Medulla oblongata (tissue), 1 donor: Measurements from ENCODE around the gene SDCCAG8.

ENCODE experiments used
- DNase-seq: peaks from one replicate; pipeline ENCODE4 v3.0.0-alpha.2; 2015; ENCODE audit errors: extremely low spot score

The SDCCAG8 gene

DNA sequence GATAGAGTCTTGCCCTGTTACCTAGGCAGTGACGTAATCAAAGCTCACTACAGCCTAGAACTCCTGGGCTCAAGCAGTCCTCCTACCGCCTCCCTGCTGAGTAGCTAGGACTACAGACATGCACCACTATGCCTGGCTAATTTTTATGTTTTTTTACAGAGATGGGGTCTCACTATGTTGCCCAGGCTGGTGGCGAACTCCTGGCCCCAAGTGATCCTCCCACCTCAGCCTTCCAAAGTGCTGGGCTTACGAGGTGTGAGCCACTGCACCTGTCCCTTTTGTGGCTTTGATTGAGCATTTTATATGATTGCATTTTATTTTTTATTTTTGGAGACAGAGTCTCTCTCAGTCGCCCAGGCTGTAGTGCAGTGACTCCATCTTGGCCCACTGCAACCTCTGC, 25.8 kb downstream of the SDCCAG8 start:
- DNase-seq, result no peak

DNA sequence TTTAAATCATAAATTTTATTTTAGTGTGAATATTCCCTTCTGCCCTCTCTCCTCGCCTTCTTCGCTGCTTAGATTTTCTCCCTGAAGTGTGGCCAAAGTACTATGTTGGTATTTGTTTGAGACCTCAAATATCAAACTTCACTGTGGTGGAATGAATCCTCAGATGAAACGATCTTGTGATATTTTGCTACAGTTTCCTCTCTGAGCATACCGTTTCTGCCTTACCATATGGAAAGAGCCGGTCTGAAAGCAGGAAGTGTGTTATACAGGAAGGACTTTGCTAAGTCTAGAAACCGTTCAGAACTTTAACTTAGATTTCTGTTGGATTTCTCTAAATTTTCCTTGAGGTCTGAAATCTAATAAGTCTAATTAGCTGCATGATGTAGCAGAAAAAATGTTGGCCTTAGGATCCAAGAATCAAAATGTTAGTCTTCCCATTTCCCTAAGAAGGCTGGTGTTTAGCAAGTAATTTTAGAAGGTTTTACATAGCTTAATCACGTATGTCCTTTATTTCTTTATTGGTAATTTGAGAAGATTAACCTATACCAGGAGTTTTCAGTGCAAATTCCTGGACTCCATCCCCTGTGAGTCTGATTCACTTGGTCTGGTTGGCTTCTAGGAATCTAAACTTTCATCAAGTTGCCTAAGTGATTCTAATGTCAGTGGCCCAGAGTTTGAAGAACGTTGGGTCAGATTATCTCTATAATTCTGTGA, 30.7 kb downstream of the SDCCAG8 start:
- peak; percentile 35 for DNase-seq

DNA sequence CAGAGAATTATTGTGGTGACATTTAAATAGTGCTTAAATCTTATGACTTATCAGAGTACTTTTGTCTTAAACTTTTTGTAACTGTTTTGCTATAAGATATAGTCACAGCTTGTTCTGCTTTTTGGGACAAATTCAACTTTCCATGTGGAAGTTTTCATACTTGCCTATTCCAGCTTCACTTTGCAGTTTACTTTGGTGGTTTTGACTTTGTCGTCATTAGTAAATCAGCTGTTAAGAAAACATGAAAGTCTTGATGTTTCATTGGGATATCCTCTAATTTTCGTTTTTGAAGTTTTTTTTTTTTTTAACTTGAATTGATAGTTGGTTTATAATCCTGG, 31.3 kb downstream of the SDCCAG8 start:
- no peak for DNase-seq

DNA sequence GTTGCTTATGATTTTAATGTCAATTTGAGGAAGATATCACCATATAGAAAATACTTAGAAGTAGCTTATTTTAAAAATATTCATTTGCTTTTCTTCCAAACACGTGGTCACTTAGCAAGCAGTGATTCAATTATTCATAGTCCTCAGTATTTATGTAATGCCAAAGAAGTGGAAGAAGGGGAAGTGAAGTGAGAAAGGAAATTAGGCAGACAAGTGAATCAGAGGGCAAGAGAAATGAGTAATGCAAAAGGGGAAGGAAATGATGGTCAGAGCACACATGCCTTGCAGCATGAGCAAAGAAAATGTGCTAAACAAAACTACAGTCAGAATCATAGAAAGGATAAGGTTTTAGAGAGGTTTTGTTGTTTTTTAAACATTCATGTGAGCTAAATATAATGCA, 31.8 kb downstream of the SDCCAG8 start:
- DNase-seq, result peak; percentile 79

DNA sequence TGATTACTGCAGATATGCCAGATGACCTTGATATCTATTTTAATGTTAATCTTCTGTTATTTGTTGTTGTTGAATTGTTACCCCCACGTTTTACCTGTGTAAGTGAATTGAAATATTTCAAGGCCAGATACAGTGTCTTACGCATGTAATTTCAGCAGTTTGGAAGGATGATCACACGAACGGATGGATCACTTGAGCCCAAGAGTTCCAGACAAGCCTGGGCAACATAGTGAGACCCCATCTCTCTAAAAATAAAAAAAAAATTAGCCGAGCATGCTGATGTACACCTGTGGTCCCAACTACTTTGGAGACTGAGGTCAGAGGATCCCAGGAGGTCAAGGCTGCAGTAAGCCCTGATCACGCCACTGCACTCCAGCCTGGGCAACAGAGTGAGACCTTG, 32.2 kb downstream of the SDCCAG8 start:
- DNase-seq, result no peak

DNA sequence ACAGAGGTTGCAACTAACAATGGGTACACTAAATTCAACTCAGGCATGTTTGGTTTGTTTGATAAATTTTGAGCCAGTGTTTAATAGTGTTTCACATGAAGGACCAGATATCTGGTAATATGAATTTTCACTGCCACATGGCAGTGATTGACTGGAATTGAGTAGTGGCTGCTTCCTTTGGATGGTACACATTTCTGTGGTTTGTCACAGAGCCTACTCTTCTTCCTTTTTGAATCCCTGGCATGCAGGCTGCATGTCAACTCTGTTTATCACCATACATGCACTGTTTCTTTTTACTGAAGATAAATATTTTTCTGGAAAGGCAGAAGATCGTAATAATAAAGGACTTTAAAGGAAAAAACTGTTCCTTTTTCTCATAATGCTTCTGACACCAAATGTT, 35.5 kb downstream of the SDCCAG8 start:
- no peak for DNase-seq

DNA sequence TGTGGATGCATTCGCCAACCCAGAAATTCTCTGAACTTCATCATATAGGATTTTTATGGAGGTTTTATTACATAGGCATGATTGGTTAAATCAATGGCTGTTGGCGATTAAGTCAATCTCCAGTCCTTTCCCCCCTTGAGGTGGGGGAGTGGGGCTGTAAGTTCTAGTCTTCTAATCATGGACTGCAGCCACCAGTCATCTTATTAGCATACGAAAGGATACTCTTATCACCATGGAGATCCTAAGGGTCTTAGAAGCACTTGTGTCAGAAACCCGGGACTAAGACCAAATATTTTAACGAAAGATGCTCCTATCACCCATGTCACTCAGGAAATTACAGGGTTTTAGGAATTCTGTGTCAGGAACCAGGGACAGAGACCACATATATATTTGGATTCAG, 36.3 kb downstream of the SDCCAG8 start:
- DNase-seq, result no peak

DNA sequence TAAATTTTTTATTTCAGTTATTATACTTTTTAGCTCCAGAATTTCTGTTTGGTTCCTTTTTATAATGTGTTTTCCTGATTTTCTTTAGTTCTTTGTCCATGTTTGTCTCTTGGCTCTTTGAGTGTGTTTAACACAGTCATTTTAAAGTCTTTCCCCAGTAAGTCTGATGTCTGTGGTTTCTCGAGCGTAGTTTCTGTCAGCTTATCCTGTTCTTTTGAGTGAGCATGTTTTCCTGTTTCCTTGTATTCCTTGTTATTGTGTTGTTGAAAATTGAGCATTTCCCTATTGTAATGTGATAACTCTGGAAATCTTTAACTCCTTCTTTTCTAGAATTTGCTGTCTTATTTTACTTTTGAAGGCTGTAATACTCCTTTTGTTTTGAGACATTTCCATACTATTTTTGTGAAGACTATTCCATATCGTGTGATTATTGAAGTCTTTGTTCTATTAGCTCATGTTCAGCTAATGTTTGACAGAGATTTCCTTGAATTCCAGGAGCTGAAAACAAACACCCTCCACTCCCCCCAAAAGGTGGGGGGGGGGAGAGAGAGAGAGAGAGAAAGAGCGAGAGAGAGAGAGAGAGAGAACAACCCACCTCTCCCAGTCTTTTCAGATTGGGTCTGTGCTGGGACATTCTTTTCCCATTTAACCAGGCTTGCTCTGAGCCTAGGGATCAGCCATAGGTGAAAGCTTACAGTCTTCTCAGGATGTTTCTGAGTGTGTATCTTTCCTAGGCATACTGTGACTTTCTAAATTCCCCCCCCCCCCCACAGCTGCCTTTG, 38.3 kb downstream of the SDCCAG8 start:
- DNase-seq, result no peak

DNA sequence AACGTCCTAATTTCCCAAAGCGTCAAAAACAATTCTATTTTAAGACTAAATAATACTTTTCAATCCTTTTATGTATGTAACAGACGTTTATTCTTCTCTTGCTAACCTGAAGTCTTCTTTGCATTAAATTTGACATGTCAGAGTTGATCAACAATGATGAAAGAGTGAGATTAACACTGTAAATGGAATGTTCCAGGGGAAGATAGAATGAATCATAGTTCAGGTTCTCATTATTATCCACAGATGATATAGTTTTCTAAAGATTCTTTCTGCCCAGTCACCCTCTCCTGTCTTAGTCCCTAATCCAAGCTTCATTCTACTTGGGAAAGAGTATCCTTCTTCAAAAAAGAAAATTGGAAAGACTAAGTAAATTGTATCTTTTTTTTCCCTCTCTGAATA, 38.9 kb downstream of the SDCCAG8 start:
- DNase-seq, result no peak

DNA sequence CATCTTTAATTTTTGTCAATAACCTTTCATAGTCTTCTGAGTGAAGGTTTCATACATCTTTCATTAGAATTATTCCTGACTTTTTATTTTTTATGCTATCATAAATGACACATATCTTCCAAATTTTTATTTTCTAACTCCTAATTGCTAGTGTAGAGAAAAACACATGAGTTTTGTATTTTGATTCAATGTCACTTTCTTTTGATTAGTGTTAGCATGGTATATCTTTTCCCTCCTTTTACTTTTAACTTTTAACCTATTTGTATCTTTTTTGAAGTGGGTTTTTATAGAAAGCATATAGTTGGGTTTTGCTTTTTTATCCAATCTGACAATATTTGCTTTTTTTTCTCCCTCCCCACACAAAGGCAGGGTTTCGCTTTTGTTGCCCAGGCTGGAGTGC, 43.2 kb downstream of the SDCCAG8 start:
- DNase-seq, result no peak

DNA sequence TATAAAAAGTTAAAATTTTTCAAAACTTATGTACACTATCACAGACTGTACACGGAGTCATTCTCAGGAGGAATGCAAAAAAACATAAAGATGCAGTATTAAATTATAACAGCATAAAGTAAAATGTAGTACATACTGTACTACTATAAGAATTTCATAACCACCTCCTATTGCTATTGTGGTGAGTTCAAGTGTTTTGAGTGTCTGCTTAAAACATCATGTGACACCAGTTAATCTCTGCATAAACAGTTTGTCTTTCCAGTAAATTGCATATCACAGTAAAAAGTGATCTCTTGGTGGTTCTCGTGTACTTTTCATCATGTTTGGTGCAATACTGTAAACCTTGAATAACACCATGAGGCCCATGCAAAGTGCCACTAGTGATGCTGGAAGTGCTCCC, 45.2 kb downstream of the SDCCAG8 start:
- no peak for DNase-seq

DNA sequence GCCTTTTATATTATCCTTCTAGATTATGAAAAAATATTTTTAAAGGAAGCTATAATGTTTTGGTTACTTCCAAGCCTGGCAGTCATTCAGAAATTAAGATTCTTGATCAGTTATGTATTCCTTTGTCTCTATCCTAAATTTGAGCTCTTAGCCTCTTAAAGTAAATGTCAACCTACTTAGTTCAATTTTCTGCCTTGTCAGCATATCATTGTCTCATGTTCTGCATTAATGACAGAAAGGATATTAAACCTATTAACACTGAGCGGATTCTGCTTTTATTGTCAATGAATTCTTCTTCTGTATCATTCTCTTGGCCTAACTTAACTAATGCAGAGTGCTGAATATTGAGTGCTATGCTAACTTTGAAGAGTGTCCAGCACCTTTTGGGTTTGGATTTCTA, 56.0 kb downstream of the SDCCAG8 start:
- DNase-seq, result no peak

DNA sequence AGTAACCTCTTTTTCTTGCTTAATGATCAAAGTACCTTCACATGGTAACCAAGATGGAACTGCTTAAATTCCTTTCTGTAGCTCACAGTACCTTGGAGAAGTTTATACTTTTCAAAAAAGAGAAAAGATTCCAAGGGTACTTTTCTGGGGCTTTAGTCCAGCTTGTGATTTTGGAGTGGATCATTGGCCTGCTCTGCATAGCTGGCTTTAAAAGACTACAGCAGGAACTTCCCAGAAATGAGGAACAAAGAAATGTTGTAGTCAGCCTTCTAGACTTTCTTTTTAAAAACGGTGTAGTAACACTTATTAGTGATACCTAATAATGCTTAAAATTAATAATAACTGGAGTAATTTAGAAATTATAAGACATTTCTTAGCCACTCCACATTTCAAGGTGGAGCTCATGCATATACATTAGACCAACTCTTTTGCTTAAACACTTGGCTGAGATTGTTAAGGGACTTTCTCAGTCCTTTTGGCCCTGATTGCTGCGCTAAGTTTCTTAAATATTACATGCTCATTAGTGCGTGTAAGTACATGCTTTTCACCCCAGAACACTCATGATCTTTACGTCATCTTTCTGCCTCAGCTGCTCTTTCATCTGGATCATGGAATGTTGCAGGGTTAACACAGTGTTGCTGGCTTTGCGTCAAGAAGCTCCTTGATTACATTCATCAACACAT, 57.3 kb downstream of the SDCCAG8 start:
- peak; percentile 75 for DNase-seq

DNA sequence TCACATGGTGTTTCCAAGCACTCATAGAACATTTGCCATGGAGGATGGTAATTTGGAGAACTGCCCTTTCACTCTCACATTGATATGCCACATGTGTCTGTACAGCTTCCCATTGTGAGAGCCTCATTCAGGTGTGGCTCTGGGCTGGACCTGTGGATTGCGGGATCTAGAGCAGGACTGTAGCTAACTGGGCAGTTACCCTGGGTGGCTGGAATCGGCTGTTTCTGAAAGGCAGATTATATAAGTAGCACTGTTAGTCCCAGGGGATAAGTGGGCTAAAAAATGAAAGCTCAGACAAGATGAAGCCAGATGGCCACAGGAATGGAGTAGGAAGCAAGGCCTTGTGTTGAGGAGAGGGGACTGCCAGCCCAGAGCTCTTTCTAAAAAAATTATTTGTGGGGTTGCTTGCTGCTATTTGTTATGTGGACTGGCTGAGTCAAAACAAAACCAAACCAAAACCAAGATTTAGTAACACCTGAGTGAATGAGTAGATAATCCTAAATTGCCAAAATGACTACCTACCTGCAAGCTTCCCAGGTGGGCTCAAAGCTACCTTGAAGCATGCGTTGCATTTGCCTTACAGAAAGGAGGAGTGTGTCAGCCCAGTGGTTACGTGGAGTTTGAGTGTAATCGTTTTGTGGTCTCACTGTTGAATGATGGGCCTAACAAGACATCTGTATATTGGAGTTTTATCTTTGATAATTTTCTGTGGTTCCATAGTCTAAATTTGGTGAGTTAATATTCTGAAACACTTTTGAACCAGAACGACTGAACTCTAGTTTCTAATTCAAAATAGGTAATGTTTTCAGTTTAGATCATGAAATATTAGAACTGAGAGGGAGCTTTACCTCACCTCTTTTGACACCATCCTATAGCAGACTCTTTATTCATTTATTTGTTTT, 58.0 kb downstream of the SDCCAG8 start:
- DNase-seq, result peak; percentile 27

DNA sequence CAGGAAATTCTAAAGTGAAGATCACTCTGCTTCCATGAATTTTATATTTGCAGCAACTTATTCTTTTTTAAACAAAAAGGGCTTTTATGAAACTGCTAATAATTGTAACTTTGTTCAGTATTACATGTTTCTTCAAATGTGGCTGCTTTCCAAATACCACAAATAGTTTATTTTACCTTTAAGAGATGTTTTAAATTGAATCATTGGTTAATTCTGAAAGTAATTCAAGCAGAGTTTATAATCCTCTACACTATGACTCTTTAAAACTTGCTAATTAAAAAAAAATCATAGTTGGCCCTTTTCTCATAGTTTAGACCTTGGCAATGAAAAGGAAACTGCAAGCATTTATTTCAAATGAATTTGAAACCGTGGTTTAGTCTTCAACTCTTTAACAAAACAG, 59.6 kb downstream of the SDCCAG8 start:
- DNase-seq, result peak; percentile 11

DNA sequence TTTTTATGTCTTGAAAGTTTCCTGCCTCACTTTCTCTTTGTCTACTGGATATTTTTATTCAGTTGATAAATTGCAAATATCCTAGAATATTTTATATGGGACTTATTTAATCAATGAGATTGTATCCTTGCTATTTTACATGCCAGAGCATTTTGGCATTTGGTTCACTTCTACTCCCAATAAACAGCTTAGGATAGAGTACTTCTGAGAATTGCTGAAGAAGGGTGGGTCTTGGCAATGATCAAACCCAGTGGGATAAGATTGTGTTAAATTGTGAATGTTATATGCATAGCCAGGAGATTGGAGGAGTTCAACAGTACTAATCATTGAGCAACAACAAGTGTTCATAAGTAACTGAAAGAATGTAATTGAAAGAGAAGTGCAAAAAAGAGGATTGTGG, 60.1 kb downstream of the SDCCAG8 start:
- DNase-seq, result no peak

DNA sequence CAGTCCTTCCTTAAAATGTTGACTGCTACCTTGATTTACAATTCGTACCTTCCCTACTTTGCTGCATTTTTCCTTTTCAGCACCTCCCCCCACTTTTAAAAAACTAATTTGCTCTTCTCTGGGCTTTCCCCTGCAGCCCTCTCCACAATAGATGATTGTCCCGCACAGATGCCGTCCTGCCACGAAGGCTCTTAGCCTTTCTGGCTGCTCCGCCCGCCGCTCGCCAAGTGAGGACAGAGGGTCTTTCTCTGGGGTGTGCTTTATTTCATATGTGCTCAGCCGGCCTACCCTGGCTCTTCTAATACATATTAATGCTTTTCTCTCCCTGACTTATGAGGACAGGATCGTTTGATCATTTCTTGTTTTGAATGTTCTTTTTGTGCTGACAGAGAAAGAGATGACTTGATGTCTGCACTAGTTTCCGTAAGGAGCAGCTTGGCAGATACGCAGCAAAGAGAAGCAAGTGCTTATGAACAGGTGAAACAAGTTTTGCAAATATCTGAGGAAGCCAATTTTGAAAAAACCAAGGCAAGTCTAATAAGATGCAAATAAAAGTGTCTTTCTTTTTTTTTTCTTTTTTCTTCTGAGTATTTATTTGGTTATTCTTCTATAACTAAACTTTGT, 60.6 kb downstream of the SDCCAG8 start:
- DNase-seq, result peak; percentile 92

DNA sequence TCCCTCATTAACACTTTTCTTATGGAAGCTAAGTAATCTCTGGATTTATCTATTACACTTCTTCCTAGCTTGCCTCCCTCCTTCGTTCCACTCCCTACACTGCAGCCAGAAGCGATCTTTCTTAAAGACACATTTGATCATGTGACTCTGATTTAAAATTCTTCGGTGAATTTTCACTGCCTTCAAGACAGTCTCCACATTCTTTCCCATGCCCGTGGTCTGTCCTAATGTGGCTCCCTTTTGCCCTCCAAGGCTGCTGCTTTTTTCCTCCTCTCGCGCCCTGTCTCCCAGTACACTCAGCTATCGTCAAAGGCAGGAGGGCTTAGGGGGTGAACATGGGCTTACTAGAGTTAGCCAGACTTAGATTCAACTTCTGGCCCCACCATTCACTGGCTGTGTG, 64.4 kb downstream of the SDCCAG8 start:
- DNase-seq, result no peak

DNA sequence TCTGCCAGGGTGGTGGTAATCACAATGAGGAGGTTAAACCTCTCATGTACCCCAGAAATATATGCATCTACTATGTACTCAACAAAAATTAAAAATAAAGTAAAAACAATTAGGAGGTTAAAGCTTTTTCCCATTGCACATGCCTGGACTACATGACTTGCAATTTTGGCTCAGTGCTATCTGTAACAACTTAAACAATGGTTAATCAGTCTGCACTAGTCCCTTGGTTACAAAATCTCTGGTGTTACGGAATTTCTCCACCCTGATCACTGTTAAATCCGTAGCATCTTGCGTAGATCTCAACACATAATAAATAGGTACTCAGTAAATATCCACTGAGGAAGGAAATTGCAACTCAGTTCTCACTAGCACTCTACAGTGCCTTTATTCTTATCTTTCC, 66.5 kb downstream of the SDCCAG8 start:
- DNase-seq, result no peak

DNA sequence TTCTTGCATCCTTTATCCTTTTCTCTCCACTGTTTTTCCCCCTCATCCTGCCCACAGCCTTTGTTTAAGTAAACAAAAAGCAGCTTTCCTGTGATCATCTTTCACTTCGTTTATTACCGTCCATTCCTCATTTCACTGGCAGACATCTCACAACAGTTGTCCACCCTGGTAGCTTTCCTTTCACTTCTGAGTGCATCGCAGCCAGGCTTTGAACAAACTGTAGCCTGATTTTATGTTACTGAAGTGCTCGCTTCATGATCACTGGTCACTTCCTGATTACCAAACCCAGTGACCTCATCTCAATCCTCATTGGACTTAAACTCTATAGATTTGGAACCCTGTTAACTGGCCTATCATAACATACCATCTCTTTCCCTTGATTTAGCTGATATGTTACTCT, 67.7 kb downstream of the SDCCAG8 start:
- no peak for DNase-seq

DNA sequence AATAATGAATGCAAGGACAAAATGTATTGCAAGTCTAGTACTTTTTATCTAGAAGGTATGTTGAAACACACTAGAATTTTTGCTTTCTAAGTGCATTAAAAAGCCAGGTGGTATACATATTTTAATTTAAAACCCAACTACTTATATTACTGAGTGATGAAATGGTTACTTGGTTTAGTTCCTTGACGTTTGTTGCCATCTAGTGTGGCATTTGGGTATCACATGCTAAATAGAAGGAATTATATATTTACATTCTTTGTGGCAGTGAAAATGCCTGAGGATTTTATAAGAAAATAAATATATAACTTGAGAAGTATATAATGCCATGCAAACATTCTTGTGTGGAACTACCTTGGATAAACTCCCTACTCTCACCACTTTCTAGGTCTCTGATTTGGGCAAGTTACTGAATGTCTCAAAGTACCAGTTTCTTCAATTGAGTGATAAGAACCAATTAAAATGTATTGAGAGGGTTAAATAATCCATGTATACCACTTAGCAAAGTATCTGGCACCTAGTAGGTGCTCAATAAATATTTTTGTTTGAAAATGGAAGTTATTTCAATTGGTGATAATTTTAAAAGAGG, 69.6 kb downstream of the SDCCAG8 start:
- DNase-seq, result peak; percentile 78
